Occipital lobe (tissue), 2 donors: ENCODE measurements around the gene EVC. TPM values are rescaled to one million over a fixed set of nuclear protein-coding genes. Genes with fewer than 3 reads are reported as not detected.
"Not testable (repeated sequence)": the region's sequence is repeated elsewhere in the genome, so short reads cannot be mapped to it uniquely, and the experiment has no call there.

Experiments
- DNase-seq: peaks from one replicate; lab custom pipeline; 2025; lab: John Stamatoyannopoulos, UW
- total RNA-seq: library from RNA; depleted of rRNA; stranded (reverse); fragments of >200 nt; gene quantifications from one replicate; pipeline ENCODE4 v1.2.3, GENCODE V29; 2014

Gene EVC
- total RNA-seq, 1 donor from 2014 or later = 5.1 TPM

DNA sequence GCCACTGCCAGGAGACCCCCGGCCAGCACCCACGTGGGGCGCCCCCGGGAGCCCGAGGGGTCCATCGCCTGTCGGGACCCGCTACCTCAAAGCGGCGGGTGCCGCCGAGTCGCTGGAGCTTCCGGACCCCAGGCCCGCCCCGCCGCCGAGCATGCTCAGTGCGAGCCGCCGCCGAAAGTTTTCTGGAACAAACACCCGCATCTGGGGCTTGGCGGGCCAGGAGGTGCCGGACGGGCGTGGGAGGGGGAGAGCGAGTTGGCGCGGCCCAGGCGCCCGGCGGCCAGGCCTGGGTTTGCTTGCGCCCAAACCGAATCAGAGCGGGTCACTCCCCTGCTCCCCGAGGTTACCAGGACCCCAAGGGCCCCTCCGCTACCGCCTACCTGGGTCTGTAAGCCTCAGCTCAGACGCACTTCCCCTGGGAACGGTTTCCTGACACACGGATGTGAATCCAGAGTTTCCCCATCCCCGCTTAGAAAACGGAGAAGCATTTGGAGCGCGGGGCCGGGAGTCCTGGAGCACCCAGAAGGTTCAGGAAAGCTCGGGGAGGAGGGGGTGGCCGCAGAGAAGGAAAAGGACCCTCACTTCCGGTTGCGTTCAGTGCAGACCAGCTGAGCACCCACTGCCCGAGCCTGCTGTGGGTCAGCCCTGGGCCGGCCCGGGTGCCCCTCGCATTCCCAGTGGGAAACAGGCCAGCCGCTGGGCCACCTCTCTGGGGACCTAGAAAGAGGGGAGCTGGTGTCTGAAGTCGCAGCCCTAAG is 2.4 kb upstream of the EVC start, which contains the start of gene EVC2:
TSS of gene EVC2 (minus strand) at position 111 of the 758 bp plus-strand sequence. CDS start at position 65, 46 bp downstream.
- DNase-seq = no peak

- no peak for DNase-seq
These were observed 1.8 kb upstream of the EVC start for GRCh38 chr4:5709207-5709575.

- DNase-seq = no peak
These were observed 688 bp upstream of the EVC start for GRCh38 chr4:5710065-5710960.

DNA sequence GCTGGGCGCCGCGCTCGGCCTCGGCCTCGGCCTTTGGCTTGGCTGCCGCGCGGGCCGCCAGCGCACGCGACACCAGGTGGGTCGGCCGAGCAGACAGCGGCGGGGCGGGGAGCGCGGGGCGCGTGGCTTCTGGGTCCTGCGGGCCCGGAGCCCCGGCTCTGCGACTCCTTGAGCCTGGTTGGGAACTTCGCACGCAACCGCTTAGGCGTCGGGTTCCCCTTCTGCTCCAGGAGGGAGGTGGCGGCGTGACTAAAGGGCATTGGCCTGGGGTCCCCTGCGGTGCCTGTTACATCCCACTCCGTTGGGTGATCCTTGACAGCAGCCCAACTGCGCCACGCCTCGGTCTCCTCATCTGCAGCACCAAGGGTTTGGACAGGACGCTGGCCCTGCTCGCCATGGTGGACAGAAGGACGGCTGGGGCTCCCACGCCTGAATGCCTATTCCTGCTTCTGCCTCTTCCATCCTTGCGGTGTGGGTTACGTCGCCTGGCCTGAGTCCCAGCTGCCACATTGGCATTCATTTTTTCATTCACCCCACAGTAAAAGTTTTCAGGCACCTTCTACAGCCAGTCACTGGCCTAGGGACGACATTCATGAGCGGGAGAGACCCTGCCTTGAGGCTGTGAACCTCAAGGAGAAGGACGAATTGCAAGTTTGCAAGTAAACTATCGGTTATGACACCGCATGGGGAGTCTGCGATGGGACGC is 631 bp downstream of the EVC start:
- no peak for DNase-seq

DNA sequence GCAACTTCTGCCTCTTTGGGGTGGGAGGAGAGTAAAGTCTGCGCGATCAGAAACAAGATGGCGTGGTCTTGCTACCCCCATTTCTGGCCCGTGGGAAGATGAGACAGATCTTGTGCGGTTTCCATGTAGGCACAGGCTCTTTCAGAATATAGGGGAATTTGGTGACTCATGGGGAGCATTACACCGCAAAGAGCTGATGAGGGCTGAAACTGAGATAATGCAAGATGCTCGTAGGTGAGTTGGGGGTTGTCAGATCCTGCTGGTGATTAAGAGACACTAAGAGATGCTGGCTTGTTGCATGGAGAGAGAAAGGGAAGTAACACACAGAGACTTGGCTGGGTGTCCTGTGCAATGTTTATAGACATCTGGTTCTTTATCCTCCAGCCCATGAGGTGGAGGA is 1.5 kb downstream of the EVC start:
- no peak for DNase-seq

DNA sequence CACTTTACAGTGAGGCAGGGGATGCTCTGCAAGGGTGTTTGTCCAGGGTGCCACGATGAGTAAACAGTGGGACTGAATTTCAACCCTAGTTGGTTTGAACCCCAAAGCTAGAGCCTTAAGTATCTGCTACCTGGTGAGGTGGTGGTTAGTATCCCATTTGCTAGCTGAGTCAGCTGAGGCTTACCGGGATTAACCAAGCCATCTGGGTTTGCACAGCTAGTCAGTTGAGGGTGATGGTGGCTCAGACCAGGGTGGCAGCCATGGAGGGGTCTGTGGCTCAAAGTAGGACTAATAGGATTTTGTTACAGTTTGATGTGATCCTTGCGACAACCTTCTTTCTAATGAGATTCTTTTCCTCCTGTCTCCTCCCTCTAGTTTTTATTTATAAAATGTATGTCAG is 1.9 kb downstream of the EVC start:
- DNase-seq = no peak

DNA sequence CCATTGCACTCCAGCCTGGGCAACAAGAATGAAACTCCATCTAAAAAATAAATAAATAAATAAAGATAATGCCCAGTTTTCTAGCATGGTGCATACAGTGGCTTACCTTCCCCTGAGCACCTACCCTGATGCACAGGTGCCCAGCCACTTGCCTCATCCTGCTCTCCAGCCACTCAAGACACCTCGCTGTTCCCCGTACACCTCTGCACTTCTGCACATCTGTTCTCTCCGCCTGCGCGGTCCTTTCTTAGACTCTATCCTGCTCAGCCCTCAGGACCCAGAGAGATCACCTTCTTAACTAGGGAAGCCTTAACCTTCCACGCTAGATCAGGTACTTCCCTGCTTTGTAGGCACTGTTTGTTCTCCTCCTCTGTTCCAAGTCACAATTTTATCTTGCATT is 2.9 kb downstream of the EVC start:
- no peak for DNase-seq

- no peak for DNase-seq
These were observed 4.4 kb downstream of the EVC start for GRCh38 chr4:5715357-5715756.

DNA sequence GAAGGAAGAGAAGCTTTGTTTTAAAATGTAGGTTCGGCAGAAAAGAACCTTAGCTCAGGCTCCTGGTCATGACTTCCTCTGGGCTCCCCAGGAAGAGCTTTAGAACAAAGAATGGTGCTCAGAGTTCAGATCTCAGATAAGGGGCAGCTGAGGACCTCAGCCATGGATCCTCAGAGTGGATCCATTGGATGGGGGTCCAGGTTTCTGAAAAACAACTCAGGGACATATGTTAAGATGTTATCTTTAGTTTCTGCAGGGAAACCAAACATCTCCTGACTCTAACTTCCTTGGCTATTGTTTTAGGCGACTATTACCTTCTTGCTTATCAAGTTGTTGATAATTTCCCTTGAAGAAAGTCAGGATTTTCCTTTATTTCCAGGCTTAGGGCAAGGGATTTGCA is 5.4 kb downstream of the EVC start:
- no peak for DNase-seq

GRCh38 chr4:5717449-5718158 is 6.6 kb downstream of the EVC start:
- DNase-seq = no peak

GRCh38 chr4:5718411-5718810 is 7.4 kb downstream of the EVC start:
- no peak for DNase-seq

GRCh38 chr4:5719350-5720055 is 8.5 kb downstream of the EVC start:
- no peak for DNase-seq

- no peak for DNase-seq
These were observed 9.3 kb downstream of the EVC start for GRCh38 chr4:5720157-5720850.

DNA sequence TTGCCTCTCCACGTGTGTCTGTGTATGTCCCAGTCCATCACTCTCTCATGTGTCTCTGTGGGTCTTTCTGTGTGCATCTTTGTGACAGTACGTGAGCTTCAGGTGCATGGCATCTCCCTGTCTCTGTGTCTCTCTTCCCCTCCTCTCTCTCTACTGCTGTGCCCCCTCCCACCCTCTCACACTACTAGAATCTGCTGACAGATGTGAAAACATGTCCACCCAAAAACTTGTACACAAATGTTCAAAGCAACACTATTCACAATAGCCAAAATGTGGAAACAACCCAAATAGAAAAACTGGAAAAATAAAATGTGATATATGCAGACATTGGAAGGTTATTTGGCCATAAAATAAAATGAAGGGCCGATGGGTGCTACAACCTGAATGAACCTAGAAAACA is 10.0 kb downstream of the EVC start:
- no peak for DNase-seq

GRCh38 chr4:5721923-5722322 is 10.9 kb downstream of the EVC start:
- no peak for DNase-seq

- no peak for DNase-seq
These were observed 11.3 kb downstream of the EVC start for GRCh38 chr4:5722328-5722727.

DNA sequence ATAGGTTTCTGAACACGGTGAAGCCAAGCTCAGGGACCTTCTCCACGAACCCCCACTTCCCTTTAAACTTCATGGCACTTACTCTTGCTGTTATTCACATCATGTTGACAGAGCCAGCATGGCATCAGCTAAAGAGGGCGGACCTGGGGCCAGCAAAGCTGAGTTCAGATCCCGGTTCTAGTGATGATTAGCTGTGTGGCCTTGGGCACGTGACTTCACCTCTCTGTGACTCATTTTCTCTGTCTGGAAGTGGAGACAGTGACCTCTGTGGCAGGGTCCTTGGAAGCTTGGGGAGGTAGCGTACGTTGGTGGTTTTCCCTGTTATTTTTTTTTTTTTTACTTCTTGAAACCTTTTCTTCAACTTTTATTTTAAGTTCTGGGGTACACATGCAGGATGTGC is 13.4 kb downstream of the EVC start:
- no peak for DNase-seq

- DNase-seq = not testable (repeated sequence)
These were observed 17.4 kb downstream of the EVC start for GRCh38 chr4:5728412-5728811.

GRCh38 chr4:5730436-5730835 is 19.4 kb downstream of the EVC start:
- DNase-seq = no peak
